HG03354 (cell line): ENCODE measurements around the gene DCST1.
A peak's percentile ranks its signal among the peaks of the same experiment; 100 is the strongest.

ENCODE experiments used
- ATAC-seq: cut with Tn5 transposase; IDR thresholded peaks from one replicate; pipeline ENCODE4 v1.9.1; 2021; ENCODE audit warnings: mild to moderate bottlenecking; ENCODE audit not compliant: unreplicated experiment, poor library complexity, severe bottlenecking

The DCST1 gene

GRCh38 chr1:155000411-155000725 is 33.3 kb upstream of the DCST1 start:
- no peak for ATAC-seq

- ATAC-seq, result peak; percentile 44
Observed at GRCh38 chr1:155000726-155001424, 32.7 kb upstream of the DCST1 start.

GRCh38 chr1:155001425-155001674 is 32.3 kb upstream of the DCST1 start:
- no peak for ATAC-seq

- peak; percentile 65 for ATAC-seq
Observed at GRCh38 chr1:155001675-155002463, 31.8 kb upstream of the DCST1 start.

- ATAC-seq, result no peak
Observed at GRCh38 chr1:155002464-155003226, 31.0 kb upstream of the DCST1 start, which contains the start of gene ZBTB7B. Gene ZBTB7B (plus strand): TSS chr1:155002802. CDS start chr1:155014661, 11,859 bp downstream.

GRCh38 chr1:155003227-155003765 is 30.3 kb upstream of the DCST1 start:
- no peak for ATAC-seq

GRCh38 chr1:155003766-155004351 is 29.8 kb upstream of the DCST1 start:
- no peak for ATAC-seq

- ATAC-seq, result no peak
Observed at GRCh38 chr1:155004352-155005075, 29.1 kb upstream of the DCST1 start.

GRCh38 chr1:155005076-155006011 is 28.3 kb upstream of the DCST1 start:
- ATAC-seq, result no peak

- no peak for ATAC-seq
Observed at GRCh38 chr1:155006601-155007101, 27.0 kb upstream of the DCST1 start.

- ATAC-seq, result no peak
Observed at GRCh38 chr1:155007251-155007828, 26.3 kb upstream of the DCST1 start.

GRCh38 chr1:155008015-155008941 is 25.3 kb upstream of the DCST1 start:
- ATAC-seq, result no peak

GRCh38 chr1:155009221-155009711 is 24.4 kb upstream of the DCST1 start:
- no peak for ATAC-seq

- ATAC-seq, result no peak
Observed at GRCh38 chr1:155009742-155010141, 23.9 kb upstream of the DCST1 start.

GRCh38 chr1:155010211-155010918 is 23.3 kb upstream of the DCST1 start:
- ATAC-seq, result no peak

GRCh38 chr1:155011004-155011416 is 22.6 kb upstream of the DCST1 start:
- ATAC-seq, result no peak
